A549 treated with Hydrocortisone at 1 μM for 4 hours (cell line): ENCODE results near the gene PDIA4. TPM values are rescaled to one million over a fixed set of nuclear protein-coding genes. Genes with fewer than 3 reads are reported as not detected.

Experiments
- total RNA-seq: library from RNA; stranded (reverse); fragments of 200-300 nt; extraction: Qiagen RNA extraction; gene quantifications from 5 replicates; pipeline ENCODE4 v1.2.3, GENCODE V29; 2022

The PDIA4 gene, protein sequence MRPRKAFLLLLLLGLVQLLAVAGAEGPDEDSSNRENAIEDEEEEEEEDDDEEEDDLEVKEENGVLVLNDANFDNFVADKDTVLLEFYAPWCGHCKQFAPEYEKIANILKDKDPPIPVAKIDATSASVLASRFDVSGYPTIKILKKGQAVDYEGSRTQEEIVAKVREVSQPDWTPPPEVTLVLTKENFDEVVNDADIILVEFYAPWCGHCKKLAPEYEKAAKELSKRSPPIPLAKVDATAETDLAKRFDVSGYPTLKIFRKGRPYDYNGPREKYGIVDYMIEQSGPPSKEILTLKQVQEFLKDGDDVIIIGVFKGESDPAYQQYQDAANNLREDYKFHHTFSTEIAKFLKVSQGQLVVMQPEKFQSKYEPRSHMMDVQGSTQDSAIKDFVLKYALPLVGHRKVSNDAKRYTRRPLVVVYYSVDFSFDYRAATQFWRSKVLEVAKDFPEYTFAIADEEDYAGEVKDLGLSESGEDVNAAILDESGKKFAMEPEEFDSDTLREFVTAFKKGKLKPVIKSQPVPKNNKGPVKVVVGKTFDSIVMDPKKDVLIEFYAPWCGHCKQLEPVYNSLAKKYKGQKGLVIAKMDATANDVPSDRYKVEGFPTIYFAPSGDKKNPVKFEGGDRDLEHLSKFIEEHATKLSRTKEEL
- total RNA-seq: 164 to 209 TPM (median 175 TPM) in 5 replicates

GRCh38 chr7:149028346-149029109 is at the start of gene PDIA4:
PDIA4 (minus strand) TSS chr7:149028505; CDS start chr7:149028408, 97 bp downstream.

Other genes with a start within 250 kb of the PDIA4 start
- 19.2 to 21.9 TPM (median 19.3 TPM) in 5 replicates for gene EZH2, start 144.2 kb downstream of the PDIA4 start, total RNA-seq
- 5.9 to 6.8 TPM (median 6.2 TPM) in 5 replicates for gene ZNF786, start 62.2 kb upstream of the PDIA4 start, total RNA-seq
- 1.1 to 1.7 TPM (median 1.4 TPM) in 5 replicates for gene ZNF425, start 97.8 kb upstream of the PDIA4 start, total RNA-seq
- gene ZNF398, start 118.9 kb upstream of the PDIA4 start, total RNA-seq: 9.0 to 10.0 TPM (median 9.3 TPM) in 5 replicates
- 23.0 to 25.8 TPM (median 24.4 TPM) in 5 replicates for gene ZNF282, start 167.0 kb upstream of the PDIA4 start, total RNA-seq
- gene ZNF212, start 211.1 kb upstream of the PDIA4 start, total RNA-seq: 10.2 to 11.5 TPM (median 11.1 TPM) in 5 replicates
- 5.0 to 6.6 TPM (median 5.6 TPM) in 5 replicates for gene ZNF783, start 233.7 kb upstream of the PDIA4 start, total RNA-seq